Activated naive CD8-positive, alpha-beta T cell treated with anti-CD3 and anti-CD28 coated beads, Interleukin-2, amount 50 U/mL, for 24 hours (primary cell): ENCODE data around the gene WWC1.
"Not testable (repeated sequence)": the region's sequence is repeated elsewhere in the genome, so short reads cannot be mapped to it uniquely, and the experiment has no call there.

ENCODE experiments used
- ATAC-seq: fragments of 150-1000 bp; cut with Tn5 transposase; one replicate; pipeline ENCODE4 v1.10.0; 2021
- DNase-seq: peaks from one replicate; pipeline ENCODE4 v3.0.0; 2021
- H3K27ac Mint-ChIP-seq: one replicate; pipeline ENCODE4 v1.8.0; 2021; ENCODE audit warnings: mild to moderate bottlenecking, mixed read lengths
- H3K27me3 Mint-ChIP-seq: one replicate; pipeline ENCODE4 v1.8.0; 2021; ENCODE audit warnings: mixed read lengths
- H3K36me3 Mint-ChIP-seq: one replicate; pipeline ENCODE4 v1.8.0; 2021; ENCODE audit warnings: low read depth, mixed read lengths
- H3K4me1 Mint-ChIP-seq: one replicate; pipeline ENCODE4 v1.8.0; 2021; ENCODE audit warnings: mixed read lengths
- H3K4me3 Mint-ChIP-seq: one replicate; pipeline ENCODE4 v1.8.0; 2021; ENCODE audit warnings: mild to moderate bottlenecking, moderate library complexity, mixed read lengths
- H3K9me3 Mint-ChIP-seq: one replicate; pipeline ENCODE4 v1.8.0; 2021; ENCODE audit warnings: mixed read lengths

Gene WWC1

GRCh38 chr5:168295574-168296201 is 4.2 kb downstream of the WWC1 start:
- no peak for ATAC-seq
- Mint-ChIP-seq H3K36me3 (no peaks in the 10 kb centered on the region), H3K4me1 (peaks cover 6% of the 10 kb centered on the region), H3K4me3 (no peak overlapping the region), H3K27me3 (peaks cover 24% of the 10 kb centered on the region), H3K9me3 (no peaks in the 10 kb centered on the region), H3K27ac (no peak overlapping the region)
- no peak for DNase-seq

DNA sequence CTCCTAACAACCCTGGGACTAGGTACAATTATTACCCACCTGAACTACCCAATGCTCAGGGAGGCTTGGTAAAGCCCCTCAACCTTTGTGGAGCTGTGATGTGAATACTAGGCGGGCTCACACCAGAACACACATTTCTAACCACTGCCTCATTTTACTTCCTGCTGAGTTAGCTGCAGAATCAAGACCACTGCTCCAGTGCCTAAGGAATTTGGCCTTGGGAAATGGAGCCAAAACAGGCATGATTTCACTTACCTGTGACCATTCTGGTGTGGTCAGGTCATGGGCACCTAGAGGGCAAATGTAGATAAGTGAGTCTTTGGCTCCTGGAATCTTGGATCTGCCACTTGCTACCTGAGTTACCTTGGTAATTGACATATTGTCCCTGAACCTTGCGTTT is 5.2 kb downstream of the WWC1 start:
- no peak for DNase-seq
- Mint-ChIP-seq H3K4me1 (no peaks in the 10 kb centered on the region), H3K27ac (no peak overlapping the region), H3K36me3 (no peaks in the 10 kb centered on the region), H3K27me3 (peaks cover 17% of the 10 kb centered on the region), H3K9me3 (no peaks in the 10 kb centered on the region), H3K4me3 (no peak overlapping the region)
- ATAC-seq, result no peak

DNA sequence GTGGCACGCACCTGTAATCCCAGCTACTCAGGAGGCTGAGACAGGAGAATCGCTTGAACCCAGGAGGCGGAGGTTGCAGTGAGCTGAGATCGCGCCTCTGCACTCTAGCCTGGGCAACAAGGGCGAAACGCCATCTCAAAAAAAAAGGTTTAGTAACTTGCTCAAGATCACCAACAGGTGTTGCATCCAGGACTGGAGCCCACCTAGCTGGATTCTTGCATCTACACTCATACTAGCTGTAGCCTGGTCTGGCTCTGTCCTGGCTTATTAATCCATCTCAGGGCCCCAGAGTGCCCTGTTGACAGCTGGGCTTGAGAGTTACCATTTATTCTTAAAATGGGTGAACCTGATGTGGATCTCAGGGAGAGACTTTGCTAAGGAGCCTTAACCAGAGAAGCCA is 7.5 kb downstream of the WWC1 start:
- Mint-ChIP-seq H3K4me3 (no peak overlapping the region), H3K4me1 (no peaks in the 10 kb centered on the region), H3K27me3 (peaks cover 4% of the 10 kb centered on the region), H3K9me3 (no peaks in the 10 kb centered on the region), H3K36me3 (no peaks in the 10 kb centered on the region), H3K27ac (no peak overlapping the region)
- DNase-seq (no peak), ATAC-seq (no peak)

GRCh38 chr5:168299372-168299771 is 7.9 kb downstream of the WWC1 start:
- Mint-ChIP-seq H3K27ac (no peak overlapping the region), H3K4me3 (no peak overlapping the region), H3K9me3 (no peaks in the 10 kb centered on the region), H3K27me3 (no peaks in the 10 kb centered on the region), H3K4me1 (no peaks in the 10 kb centered on the region), H3K36me3 (no peaks in the 10 kb centered on the region)
- ATAC-seq (no peak), DNase-seq (no peak)

- no peak overlapping the region for H3K4me3 Mint-ChIP-seq
- H3K4me1 Mint-ChIP-seq, result no peaks in the 10 kb centered on the region
- DNase-seq (no peak), ATAC-seq (no peak)
- no peaks in the 10 kb centered on the region for H3K9me3 Mint-ChIP-seq
- no peaks in the 10 kb centered on the region for H3K36me3 Mint-ChIP-seq
- H3K27me3 Mint-ChIP-seq, result no peaks in the 10 kb centered on the region
- H3K27ac Mint-ChIP-seq, result no peak overlapping the region
These were observed 9.1 kb downstream of the WWC1 start for GRCh38 chr5:168300326-168301182.

DNA sequence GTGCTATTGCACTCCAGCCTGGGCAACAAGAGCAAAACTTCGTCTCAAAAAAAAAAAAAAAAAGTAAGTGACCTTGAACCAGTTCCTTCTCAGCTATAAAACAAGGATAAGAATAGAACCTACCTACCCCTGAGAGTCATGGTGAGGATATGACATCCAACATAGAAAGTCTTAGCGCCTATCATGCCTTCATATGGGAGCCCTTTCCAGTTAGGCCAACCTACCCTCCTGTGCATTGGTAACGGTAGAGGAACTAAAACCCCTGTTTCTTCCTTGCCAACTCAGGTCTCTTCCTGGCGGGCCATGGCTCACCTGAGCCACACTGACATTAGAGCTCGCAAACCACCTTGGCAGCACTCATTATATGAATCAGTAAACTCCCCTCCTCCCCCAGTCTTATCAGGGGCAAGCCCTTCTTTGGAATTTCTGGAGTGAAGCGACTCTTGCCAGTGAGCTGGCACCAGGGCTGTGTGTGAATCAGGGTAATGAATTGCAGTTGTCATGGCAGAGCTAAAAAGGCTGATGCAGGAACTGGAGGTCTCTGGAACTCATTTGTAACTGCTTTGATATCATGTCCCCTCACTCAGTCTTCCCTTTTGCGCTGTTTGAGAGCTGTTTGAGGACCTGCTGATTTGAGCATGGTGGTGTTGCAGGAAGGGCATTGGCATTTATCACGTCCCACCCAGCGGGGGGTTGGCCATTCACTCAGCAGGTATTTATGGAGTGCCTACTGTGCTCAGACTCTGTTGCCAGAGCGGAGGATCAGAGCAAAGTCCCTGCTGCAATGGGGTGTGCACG is 10.3 kb downstream of the WWC1 start:
- Mint-ChIP-seq H3K27ac (no peak overlapping the region), H3K4me1 (no peaks in the 10 kb centered on the region), H3K36me3 (no peaks in the 10 kb centered on the region), H3K27me3 (no peaks in the 10 kb centered on the region), H3K4me3 (no peak overlapping the region), H3K9me3 (no peaks in the 10 kb centered on the region)
- ATAC-seq (no peak), DNase-seq (no peak)

DNA sequence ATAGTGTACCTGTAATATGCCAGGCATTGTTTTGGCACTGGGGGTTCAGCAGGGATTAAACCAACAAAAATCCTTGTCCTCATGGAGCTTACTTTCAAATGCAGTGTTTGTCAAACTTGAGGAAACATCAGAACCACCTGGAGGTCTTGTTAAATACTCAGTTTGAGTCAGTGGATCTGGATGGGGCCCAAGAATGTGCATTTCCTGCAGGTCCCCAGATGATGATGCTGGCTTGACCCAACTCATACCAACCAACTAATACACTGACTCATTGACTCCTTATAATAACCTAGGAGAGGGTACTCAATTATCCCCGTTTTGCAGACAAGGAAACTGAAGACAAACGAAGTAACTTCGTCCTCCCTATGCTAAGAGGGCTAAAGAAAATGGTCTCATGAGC is 11.3 kb downstream of the WWC1 start:
- Mint-ChIP-seq H3K27ac (no peak overlapping the region), H3K27me3 (peaks cover 2% of the 10 kb centered on the region), H3K9me3 (no peaks in the 10 kb centered on the region), H3K4me3 (no peak overlapping the region), H3K36me3 (no peaks in the 10 kb centered on the region), H3K4me1 (no peaks in the 10 kb centered on the region)
- DNase-seq (no peak), ATAC-seq (no peak)

DNA sequence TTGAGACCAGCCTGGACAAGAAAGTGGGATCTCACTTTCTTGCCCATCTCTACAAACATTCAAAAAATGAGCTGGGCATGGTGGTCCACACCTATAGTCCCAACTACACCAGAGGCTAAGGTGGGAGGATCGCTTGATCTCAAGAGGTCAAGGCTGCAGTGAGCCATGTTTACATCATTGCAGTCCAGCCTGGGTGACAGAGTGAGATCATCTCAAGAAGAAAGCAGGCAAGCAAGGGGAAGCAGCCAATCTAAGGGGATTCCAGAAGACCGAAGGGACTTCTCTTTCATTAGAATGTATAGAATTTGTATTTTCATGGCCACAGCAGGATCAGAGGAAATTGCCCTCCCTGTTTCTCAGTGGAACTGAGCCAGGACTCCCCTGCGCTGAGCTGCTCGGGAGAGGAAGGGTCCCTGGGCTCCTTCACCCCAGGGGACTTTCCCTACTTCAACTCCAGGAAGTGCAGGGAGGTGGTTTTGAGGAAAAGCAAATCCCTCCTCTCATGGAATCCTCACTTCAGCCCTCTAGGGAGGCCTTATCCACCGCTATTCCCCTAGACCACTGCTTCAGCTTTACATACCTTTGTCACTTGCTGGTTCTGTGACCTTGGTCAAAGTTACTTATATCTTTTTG is 12.1 kb downstream of the WWC1 start:
- no peak for DNase-seq
- Mint-ChIP-seq H3K9me3 (no peaks in the 10 kb centered on the region), H3K27ac (no peak overlapping the region), H3K4me1 (no peaks in the 10 kb centered on the region), H3K36me3 (no peaks in the 10 kb centered on the region), H3K27me3 (peaks cover 2% of the 10 kb centered on the region), H3K4me3 (no peak overlapping the region)
- no peak for ATAC-seq

DNA sequence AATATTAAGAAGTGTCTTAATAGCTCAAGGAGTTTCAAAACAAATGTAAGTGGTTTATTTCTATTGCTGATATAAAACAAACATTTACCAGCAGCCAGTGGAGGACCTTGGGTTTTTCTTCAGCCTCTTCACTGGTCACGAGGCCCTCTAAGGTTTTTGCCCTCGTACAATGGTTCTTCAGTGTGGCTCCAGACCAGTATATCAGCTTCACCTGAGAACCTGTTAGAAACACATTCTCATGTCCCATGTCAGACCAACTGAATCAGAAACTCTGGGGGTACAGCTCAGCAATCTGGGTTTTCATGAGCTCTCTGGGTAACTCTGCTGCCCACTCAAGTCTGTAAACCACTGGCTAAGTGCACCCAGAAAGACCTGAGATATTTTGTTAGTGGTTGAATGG is 12.9 kb downstream of the WWC1 start:
- no peaks in the 10 kb centered on the region for H3K9me3 Mint-ChIP-seq
- ATAC-seq, result no peak

GRCh38 chr5:168305281-168305680 is 13.8 kb downstream of the WWC1 start:
- Mint-ChIP-seq H3K9me3 (no peaks in the 10 kb centered on the region), H3K27me3 (peaks cover 5% of the 10 kb centered on the region), H3K27ac (no peak overlapping the region), H3K36me3 (no peaks in the 10 kb centered on the region), H3K4me1 (no peaks in the 10 kb centered on the region), H3K4me3 (no peak overlapping the region)
- no peak for ATAC-seq
- DNase-seq, result no peak

More for the DNA sequence above, 12.9 kb downstream of the WWC1 start:
- no peak overlapping the region for H3K4me3 Mint-ChIP-seq
- H3K27me3 Mint-ChIP-seq, result peaks cover 5% of the 10 kb centered on the region
- no peak for DNase-seq
- H3K4me1 Mint-ChIP-seq, result no peaks in the 10 kb centered on the region
- no peaks in the 10 kb centered on the region for H3K36me3 Mint-ChIP-seq
- no peak overlapping the region for H3K27ac Mint-ChIP-seq

- no peaks in the 10 kb centered on the region for H3K4me1 Mint-ChIP-seq
- DNase-seq (no peak), ATAC-seq (no peak)
- H3K4me3 Mint-ChIP-seq, result no peak overlapping the region
- H3K27ac Mint-ChIP-seq, result no peak overlapping the region
- no peaks in the 10 kb centered on the region for H3K36me3 Mint-ChIP-seq
- H3K9me3 Mint-ChIP-seq, result no peaks in the 10 kb centered on the region
- peaks cover 5% of the 10 kb centered on the region for H3K27me3 Mint-ChIP-seq
These were observed 15.6 kb downstream of the WWC1 start for GRCh38 chr5:168307022-168307421.

DNA sequence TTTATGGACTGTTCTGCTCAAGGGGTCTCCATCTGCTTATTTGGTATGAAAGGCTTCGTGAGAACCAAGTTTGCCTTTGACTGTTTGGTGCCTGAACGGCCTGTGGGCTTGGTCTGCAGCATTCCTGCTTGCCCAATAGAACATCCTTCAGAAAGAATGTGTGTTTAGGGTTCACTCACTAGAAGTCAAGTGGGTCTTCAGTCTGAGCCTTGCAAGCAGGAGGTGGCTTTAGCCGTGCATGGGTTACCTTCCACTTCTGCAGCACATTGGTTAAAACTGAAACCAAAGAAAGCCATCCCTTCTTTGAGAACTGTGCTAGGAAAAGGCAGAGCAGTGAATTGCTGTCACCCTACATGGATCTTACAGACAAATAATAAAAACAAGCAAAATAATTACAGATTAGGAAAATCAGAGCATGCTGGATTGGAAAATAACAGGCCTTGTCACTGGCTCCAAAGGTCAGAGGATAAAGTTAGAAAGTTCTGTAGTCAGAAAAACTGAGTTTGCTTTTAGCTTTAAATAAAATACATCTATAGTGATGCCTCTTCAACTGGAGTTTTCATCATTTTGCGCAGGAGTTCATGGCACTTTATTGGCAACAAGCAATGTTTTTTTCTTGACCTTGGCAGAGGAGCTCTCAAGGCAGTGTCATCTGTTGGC is 16.6 kb downstream of the WWC1 start:
- H3K9me3 Mint-ChIP-seq, result no peaks in the 10 kb centered on the region
- ATAC-seq (no peak), DNase-seq (no peak)
- peaks cover 5% of the 10 kb centered on the region for H3K27me3 Mint-ChIP-seq
- H3K4me1 Mint-ChIP-seq, result no peaks in the 10 kb centered on the region
- H3K4me3 Mint-ChIP-seq, result no peak overlapping the region
- H3K36me3 Mint-ChIP-seq, result no peaks in the 10 kb centered on the region
- no peak overlapping the region for H3K27ac Mint-ChIP-seq

DNA sequence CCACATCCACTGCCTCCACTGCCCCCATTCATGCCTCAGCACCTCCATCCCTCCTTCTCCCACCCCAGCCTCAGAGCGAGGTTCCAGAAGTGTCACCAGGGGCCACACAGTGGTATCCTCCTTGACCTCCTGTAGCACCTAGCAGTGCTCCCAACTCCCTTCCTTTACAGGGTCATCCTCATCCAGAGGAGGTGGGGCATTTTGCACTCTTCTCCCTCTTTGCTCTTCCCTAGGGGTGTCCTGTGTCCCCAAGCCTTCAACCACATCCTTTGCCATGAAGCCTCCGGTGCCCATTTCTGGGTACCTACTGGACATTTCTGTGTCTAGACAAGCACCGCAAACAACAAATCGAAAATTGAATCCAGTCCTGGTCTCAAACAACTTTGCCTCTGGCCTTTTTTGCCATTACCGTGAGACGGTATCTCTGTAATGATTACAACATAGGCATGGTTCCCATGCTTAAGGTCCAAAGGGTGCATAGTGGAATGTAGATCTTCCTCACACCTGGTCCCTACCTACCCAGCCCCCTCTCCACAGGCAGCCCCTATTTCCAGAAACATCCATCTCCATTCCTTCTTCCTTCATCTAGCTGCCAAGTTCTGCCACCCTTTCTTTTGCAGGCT is 17.6 kb downstream of the WWC1 start:
- Mint-ChIP-seq H3K27ac (no peak overlapping the region), H3K4me3 (no peak overlapping the region), H3K4me1 (no peaks in the 10 kb centered on the region), H3K9me3 (no peaks in the 10 kb centered on the region), H3K27me3 (peaks cover 5% of the 10 kb centered on the region), H3K36me3 (no peaks in the 10 kb centered on the region)
- ATAC-seq, result no peak
- no peak for DNase-seq

DNA sequence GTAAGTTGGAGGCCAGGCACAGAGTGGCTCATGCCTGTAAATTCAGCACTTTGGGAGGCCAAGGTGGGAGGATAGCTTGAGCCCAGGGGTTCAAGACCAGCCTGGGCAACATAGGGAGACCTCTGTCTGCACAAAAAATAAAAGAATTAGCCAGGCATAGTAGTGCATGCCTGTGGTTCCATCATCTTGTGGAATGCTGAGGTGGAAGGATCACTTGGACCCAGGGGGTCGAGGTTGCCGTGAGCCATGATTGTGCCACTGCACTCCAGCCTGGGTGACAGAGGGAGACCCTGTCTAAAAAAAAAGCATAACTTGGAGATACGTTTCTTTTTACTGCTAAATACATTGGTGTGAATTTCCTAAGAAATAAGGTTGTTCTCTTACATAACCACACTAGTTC is 19.1 kb downstream of the WWC1 start:
- H3K9me3 Mint-ChIP-seq, ATAC-seq, H3K4me3 Mint-ChIP-seq, H3K27ac Mint-ChIP-seq, H3K4me1 Mint-ChIP-seq, DNase-seq, H3K27me3 Mint-ChIP-seq, H3K36me3 Mint-ChIP-seq: not testable (repeated sequence)
